Left kidney (tissue), 2 donors: ENCODE measurements around the gene TDG. TPM values are rescaled to one million over a fixed set of nuclear protein-coding genes. Genes with fewer than 3 reads are reported as not detected.

Source experiments
- DNase-seq: peaks from one replicate; pipeline ENCODE4 v3.0.0-alpha.2; 2013
- polyA plus RNA-seq: library from polyadenylated mRNA; unstranded; fragments of 120-200 nt; gene quantifications from one replicate; pipeline ENCODE4 v1.2.1, GENCODE V29; 2013; ENCODE audit not compliant: insufficient read length

TDG gene
- polyA plus RNA-seq, 1 donor = 66.4 TPM

DNA sequence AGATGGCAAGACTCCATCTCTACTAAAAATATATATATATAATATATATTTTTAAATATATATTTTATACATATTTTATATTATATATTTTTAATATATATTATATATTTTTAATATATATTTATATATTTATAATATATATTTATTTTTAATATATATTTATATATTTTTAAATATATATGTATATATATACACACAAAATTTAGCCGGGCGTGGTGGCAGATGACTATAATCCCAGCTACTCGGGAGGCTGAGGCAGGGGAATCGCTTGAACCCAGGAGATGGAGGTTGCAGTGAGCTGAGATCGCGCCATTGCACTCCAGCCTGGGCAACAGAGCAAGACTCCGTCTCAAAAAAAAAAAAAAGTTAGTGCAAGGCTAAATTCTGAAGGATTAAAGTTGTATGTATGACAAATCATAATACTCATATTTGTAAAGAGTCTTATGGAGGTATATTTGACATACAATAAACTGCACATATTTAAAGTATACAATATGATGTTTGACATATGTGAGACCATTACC lies 7.7 kb upstream of the TDG start:
- DNase-seq = no peak

DNA sequence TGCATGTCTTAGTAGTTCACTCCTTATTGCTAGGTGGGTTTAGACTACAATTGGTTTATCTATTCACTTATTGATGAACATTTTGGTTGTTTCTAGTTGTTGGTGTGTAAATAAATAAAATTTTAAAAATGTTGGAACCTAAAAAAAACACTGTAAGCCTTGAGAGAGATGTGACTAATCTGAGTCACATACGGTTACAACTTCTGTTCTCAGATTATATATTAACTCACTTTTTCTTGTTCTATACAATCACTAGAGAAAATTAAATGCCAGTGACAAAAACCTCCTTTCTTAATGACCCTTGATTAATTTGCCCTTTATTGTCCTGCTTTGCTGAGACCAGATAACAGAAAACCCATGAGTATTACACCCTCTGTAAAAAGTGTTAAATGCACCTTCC lies 7.1 kb upstream of the TDG start:
- DNase-seq = no peak

DNA sequence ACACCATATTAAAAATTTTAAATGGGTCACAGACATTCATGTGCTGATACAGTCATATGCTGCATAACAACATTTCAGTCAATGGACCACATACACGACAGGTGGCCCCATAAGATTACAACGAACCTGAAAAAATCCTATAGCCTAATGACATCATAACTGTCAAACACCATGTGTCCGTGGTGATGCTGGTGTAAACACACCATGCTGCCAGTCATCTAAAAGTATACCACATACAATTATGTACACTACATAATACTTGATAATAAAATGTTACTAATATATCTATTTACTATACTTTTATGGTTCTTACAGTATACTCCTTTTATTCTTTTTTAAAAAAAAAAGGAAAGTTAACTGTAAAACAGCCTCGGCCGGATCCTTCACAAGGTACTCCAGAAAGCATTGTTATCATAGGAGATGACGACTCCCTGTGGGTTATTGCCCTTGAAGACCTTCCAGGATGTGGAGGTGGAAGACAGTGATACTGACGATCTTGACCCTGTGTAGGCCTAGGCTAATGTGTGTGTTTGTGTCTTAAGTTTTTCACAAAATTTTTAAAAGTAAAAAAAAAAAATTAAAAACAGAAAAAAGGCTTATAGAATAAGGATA lies 5.0 kb upstream of the TDG start:
- DNase-seq = no peak

DNA sequence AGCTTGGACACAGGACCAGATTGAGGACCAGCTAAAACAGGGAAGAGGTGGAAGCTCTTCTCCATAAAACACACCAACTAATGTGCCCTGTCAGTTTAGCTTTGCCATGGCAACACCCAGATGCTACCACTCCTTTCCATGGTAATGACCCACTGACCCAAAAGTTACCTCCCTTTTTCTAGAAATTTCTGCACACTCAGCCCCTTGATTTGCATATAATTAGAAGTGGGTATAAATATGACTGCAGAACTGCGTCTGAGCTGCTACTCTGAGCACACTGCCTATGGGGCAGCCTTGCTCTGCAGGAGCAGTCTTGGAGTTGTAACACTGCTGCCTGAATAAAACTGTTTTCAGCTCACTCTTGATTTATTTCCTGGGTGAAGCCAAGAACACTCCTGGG lies 3.2 kb upstream of the TDG start:
- no peak for DNase-seq

DNA sequence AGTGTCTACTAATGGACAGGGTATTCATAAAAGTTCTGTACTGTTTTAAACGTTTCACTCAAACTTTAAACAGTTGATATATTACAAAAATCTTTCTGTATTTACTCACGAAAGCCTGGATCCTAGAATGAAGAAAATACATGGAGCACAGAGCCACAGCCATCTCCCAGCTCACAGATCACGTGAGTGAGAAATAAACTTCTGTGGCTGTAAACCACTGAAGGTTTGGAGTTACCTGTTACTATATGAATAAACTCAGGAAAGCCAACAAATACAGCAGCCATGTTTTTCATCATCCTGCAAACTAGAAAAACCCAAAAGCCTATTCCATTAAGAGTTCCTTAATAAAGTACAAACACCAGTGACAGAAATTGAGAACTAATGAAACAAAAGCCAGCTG lies 867 bp upstream of the TDG start:
- DNase-seq = peak; percentile 10

DNA sequence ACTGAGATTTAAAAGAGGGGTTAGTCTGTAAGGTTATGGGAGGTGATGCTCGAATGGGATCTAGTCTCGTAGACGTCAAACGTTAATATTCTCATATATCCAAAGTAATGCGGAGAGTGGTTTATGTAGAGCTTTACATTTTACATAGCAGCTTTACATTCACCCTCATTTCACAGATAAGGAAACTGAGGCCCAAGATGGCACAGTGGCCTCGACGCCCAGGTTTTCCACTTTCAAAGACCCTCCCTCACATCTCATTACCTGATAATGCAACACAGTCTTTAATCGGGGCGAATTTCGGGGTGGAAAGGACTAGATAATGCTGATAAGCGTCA lies 450 bp upstream of the TDG start:
- peak; percentile 6 for DNase-seq

DNA sequence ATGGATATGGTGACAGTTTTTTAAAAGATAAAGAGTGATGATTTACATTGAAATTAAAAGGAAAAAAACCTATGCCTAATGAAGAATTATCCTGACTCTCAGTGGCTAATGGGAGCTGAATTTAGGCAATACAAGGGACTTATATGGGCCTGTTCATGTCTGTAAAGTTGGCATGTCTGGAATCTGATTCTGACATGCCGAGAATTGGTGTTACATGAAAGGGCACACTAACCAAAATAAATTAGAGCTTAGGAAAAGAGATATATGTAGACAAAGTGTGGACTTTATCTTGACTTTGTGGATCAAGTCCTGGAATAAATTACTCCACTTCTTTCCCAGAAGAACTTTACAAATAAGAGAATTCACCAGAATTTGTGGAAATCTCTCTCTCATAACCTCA lies 1.1 kb downstream of the TDG start:
- DNase-seq = no peak

DNA sequence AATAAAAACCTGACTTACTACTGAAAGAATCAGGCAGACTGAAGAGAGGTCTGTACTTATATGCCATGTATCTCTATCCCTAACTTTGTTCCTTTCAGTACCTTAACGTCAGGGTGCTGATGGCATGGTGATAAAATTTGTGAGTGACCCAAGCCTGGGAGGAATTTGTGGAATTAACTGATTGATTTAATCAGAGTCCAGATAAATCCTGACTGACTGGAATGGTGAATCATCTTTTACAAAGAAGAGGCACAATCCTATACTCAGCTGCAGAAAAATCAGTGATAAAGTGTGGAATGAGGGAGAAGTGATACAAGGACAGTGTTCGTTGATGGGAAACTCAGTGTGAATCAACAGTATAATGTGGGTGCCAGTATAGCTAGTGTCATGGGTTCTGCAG lies 3.7 kb downstream of the TDG start:
- DNase-seq = no peak

DNA sequence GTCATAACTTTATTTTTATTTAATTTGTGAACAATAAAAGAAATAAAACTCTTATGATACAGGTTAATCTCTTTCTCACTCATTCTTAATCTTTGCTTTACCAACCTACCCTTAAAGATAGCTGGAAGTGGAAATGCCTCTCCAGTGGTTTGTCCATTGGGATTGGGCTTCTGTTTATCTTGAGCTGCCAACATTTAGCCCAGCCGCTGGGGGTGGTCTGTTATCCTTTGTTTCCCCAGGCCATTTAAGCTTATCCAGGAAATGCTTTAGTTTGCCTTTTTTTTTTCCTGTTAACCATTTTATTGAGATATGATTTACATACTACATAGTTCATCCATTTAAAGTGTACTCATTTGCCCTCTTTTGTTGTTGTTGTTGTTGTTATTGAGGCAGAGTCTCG lies 8.2 kb downstream of the TDG start:
- no peak for DNase-seq

DNA sequence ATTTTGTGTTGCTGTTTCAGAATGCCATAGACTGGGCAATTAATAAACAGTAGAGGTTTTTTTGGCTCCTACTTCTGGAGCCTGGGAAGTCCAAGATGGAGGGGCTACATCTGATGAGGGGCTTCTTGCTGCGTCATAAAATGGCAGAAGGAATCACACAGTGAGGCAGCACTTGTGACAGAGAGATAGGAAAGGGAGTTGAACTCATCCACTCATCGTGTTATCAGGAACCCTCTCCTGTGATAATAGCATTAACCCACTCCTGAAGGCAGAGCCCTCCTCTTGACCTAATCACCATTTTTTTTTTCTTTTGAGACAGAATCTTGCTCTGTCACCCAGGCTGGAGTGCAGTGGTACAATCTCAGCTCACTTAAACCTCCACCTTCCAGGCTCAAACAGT lies 9.7 kb downstream of the TDG start:
- no peak for DNase-seq

DNA sequence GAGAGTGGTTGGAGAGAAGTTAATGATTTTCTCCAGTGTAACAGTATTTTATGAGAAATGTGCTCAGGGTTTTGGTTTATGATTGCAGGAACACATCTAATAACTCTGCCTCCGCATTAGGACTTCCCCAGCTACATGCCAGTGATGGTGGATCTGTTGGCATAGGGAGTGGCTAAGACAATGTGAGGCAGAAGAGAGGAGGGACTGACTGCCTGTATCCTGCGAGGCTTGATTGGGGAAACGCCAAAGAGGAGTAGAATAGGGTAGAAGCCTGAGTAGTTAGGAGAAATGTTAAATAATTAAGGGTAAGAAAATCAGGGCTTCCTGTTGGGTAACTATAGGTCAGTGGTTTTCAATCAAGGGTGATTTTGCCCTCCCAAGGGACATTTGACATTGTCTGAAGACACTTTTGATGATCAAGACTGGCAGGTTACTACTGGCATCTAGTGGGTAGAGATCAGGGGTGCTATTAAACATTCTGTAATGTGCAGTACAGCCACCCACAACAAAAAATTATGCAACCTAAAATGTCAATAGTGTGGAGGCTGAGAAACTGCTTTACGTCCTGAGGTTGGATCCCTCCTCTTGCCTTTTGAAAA lies 12.8 kb downstream of the TDG start:
- no peak for DNase-seq

DNA sequence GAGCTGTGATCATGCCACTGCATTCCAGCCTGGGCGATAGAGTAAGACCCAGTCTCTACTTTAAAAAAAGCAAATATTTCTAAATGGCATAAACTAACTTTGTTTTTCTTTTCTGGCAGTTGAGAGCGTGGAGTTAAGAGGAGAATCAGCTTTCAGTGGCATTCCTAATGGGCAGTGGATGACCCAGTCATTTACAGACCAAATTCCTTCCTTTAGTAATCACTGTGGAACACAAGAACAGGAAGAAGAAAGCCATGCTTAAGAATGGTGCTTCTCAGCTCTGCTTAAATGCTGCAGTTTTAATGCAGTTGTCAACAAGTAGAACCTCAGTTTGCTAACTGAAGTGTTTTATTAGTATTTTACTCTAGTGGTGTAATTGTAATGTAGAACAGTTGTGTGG lies 21.2 kb downstream of the TDG start:
- no peak for DNase-seq

DNA sequence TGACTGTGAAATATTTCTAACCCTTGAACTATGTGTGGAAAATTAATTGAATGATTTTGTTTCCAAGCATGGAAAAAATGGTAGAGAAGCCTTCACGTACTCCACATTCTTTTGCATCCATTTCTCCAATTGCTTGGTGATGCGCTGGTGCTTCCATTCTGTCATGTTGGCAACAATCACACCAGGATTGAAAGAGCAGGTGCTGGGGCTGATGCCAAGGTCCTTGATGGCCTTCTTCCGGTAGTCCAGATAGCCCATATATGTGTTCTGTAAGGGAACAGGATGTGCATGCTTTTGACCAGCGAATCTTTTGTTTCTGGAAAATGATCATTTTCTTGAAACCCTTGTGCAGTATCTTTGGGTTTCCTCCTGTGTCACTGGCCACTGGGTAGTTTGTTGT lies 28.6 kb downstream of the TDG start:
- DNase-seq = no peak

DNA sequence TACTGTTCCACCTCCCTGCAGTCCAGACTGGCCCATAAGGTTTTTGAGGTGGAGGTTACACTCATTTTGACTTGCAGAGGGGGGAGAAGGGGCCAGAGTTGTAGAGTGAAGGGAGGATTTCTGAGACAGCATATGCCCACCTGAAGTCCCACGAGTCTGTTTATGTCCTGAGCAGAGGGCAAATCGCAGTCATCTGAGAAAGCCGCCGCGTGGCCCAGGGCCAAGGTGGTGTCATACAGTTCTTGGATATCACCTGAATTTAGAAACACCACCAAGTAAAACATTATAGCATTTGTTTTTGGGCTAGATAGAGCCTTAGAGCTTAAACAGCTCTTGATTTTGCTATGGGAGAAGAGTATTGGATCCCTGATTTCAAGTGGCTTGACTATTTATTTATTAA lies 30.9 kb downstream of the TDG start:
- DNase-seq = no peak

DNA sequence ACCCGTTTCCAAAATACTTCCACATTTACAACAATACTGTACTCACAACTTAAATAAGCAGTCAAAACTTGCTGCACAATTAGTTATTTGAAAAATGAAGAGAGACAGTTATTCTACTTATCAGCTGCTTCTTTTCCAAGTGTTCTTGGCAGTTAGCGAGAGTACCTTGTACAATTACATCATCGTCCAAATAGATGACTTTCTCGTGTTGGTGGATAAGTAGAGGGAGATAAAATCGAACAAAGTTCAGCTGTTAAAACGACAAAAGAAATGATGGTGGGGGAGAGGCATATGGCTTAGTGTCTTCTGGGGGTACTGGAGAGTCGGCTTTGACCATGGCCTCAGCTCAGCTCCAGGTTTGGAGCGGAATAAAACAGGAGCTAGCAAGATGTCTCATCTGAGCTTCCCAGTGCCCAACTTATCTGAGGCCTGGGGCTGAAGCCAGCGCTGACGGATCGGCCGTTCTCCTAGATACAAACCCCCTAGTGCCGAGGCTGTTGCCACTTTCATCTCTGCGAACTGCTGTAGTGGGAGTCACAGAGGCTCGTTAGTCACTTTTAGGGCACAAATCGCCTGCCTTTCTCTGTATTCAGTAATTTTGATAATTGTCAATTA lies 31.7 kb downstream of the TDG start:
- DNase-seq = no peak

DNA sequence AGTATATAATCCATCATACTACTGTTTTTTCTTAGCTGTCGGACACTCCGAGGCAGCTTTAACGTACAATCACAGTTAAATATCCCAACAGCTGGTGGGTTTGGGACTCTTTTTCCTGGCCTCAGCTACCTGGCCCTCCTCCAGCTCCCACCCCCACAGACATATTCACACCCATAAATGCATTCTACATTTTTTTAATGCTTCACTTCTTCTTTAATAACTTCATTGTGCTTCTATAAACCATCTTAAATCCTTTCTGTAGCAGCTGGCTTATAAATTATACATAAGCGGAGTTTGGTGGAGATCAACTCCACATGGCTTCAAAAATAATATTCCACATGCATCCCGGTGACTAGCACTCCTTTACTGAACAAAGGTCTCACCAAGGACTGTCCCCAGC lies 33.3 kb downstream of the TDG start:
- no peak for DNase-seq

DNA sequence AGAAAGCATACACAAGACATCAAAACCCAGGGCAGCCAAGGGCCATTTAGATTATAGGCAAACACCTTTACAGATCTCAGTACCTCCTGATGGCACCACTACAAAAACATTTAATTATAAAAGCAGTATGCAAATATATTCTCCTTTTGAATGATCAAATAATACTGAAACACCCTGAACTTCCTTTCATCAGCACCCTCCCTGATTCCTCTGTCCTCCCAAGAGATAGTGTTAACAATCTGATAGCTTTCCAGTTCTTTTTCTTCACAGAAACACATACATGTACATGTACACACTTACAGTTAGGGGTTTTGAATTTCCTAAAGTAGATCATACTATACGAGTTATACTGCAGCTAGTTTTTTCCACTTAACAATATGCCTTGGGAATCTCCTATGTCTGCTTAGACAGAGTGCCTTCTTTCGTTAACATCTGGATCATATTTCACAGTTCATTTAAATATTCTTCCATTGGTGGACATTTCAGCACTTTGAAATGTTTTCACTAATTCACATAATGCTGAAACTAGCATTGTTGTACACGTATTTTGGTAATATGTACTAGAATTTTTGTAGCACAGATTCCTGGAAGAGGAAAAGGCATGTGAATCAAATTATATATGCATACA lies 35.2 kb downstream of the TDG start:
- no peak for DNase-seq

DNA sequence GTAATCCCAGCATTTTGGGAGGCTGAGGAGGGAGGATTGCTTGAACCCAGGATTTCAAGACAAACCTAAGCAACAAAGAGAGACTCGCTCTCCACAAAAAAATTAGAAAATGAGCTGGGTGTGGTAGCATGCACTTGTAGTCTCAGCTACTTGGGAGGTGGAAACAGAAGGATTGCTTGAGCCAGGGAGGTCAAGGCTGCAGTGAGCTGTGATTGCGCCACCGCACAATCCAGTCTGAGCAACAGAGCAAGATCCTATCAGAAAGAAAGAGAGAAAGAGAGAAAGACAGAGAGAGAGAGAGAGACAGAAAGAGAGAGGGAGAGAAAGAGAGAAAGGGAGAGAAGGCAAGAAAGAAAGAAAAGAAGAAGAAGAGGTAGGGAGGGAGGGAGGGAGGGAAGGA lies 37.0 kb downstream of the TDG start:
- no peak for DNase-seq

DNA sequence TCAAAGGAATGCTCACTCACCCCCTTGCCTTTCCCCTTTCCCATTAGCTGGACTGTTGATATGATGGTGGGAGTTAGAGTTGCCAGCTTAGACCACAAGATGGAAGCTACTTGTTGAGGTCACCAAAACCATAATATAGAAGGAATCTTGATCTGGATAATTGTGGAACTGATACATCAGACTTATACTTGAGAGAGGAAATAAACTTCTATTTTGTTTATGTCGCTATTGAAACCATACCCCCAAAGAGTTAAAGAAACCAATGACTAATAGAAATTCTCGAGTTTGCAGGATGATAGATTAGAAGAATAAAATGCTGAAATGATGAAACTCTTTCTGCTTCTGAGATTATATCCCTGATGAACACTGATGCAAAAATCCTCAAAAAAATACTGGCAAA lies 37.9 kb downstream of the TDG start:
- no peak for DNase-seq

DNA sequence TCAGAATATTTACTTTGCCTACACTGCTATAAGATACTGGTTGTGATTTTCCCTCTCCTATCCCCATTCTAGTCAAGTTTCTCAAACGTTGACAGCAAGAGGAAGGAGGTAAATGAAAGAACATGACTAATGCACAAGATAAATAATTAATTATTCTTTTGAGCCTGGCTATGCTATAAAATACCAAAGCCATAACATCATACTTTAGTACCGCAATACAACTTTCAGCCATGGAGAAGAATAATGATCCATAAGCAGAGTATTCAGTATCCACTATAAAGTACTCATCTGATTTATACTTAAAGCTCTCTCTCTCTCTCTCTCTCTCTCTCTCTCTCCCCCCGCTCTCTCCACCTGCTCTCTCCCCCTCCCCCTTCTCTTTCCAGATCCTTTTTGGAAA lies 41.3 kb downstream of the TDG start:
- DNase-seq = no peak

DNA sequence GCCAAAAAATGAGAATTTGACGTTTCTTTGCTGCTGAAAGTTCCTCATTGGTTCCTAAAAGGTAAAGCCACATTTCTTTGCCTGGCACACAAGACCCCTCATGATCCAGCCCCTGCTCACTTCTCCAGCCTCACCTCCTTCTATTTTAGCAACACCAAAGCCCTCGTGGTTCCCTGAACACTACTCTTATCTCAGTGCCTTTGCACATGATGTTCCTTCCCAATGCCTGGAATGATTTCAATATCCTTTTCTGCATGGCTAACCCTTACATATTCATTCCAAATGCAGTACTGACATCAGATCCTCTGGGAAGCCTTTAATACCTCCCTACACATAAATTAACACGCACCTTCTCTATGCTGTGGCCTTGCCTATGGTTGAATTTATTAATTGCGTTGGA lies 44.4 kb downstream of the TDG start:
- DNase-seq = no peak

DNA sequence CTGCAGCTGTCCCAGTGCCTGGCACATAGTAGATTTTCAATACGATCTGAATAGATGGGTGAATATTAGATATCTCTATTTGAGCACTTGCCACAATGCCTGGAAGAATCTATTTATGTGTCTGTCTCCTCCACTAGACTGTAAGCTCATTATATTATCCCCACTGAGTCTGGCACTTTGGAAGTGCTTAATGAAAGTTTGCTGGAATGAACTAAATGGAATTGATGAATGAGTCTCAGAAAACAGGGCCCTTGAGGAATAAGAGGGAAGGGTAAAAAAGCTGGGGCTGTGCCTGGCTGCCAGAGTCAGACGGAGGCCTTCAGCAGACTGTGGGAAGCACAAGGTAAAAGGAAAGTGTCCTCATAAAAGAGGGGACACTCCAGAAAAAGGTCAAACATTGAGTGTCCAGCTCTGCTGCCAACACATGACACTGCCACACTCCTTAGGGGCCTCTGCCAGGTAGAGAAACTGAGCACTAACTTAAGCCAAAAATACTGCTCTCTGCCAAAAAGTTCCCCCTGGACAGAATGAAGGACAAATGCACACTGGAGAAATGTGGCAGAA lies 45.0 kb downstream of the TDG start:
- DNase-seq = no peak

DNA sequence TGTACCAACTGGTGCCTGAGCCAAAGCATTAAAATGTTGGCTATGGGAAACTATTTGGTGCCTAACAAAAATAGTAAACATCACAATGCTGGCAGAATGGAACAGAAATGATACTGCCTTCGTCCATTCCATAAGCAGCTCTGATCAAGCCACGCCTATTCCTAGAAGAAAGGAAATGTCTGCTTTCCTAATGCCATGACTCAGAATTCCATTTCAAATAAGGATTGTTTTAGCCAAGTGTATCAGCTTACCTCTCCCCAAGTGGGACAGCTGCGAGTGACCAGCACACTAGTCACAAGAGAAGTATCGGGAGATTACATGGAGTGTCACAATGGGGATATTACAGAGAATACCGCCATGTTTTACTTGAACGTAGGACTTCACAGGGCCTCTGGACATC lies 45.6 kb downstream of the TDG start:
- DNase-seq = no peak
